Left colon (tissue), 2 donors: ENCODE measurements around the gene LRFN3. TPM values are rescaled to one million over a fixed set of nuclear protein-coding genes. Genes with fewer than 3 reads are reported as not detected.
"Not testable (repeated sequence)": the region's sequence is repeated elsewhere in the genome, so short reads cannot be mapped to it uniquely, and the experiment has no call there.

Experiments used
- ATAC-seq: fragments of 200-7000 bp; cut with Tn5 transposase; one replicate; pipeline ENCODE4 v1.9.1; 2020; ENCODE audit warnings: mild to moderate bottlenecking, moderate library complexity
- DNase-seq, 2 donors: peaks; one replicate each; pipeline ENCODE4 v3.0.0-alpha.2; 2020
- intact Hi-C, 2 donors: fragments of 100-400 bp; cut with DNase I in 1 of 2; cut with micrococcal nuclease in 1 of 2; formaldehyde crosslinking; loops; one replicate each; pipeline versions ENCODE4 v1.11.2 to v1.14.0; 2022; cut with DNase I, micrococcal nuclease
- total RNA-seq, 2 donors: library from RNA; stranded (reverse); fragmentation: NEBNext Ultra II Directional; extraction: Animal tissue kit (Norgen Biotek cat#: 25700); gene quantifications; one replicate each; pipeline ENCODE4 v1.2.1, GENCODE V29; 2021
- donor health status: DM: no; HTN: no; CAD: no.
- donor health status: DM: yes; HTN: yes; CAD: no.

The LRFN3 gene
- total RNA-seq, 2 donors from 2014 or later = 12.5 to 14.7 TPM

GRCh38 chr19:35903550-35904179, 32.5 kb upstream of the LRFN3 start:
- ATAC-seq (peak; percentile 12), DNase-seq (peak; percentile 81 to 85)
- intact Hi-C loops = no loop called here

- intact Hi-C loops = no loop called here
- DNase-seq (no peak), ATAC-seq (no peak)
These were observed 31.7 kb upstream of the LRFN3 start for GRCh38 chr19:35904311-35905068.

- DNase-seq (no peak), ATAC-seq (no peak)
- intact Hi-C loops = no loop called here
These were observed 30.9 kb upstream of the LRFN3 start for GRCh38 chr19:35905178-35905727.

GRCh38 chr19:35907377-35907745, 28.8 kb upstream of the LRFN3 start:
- intact Hi-C loops = no loop called here
- ATAC-seq (no peak), DNase-seq (no peak)

GRCh38 chr19:35908010-35908441, 28.1 kb upstream of the LRFN3 start, which contains the start of gene TYROBP:
Gene TYROBP, minus strand, starts transcription at chr19:35908295. Its CDS starts 67 bp downstream, at chr19:35908228.
- intact Hi-C loops = no loop called here
- DNase-seq (peak; percentile 40 to 42), ATAC-seq (no peak)

GRCh38 chr19:35908973-35909683, 27.0 kb upstream of the LRFN3 start:
- ATAC-seq = peak; percentile 48
- DNase-seq = peak; percentile 70 to 73
- intact Hi-C loops = no loop called here

GRCh38 chr19:35909684-35910035, 26.5 kb upstream of the LRFN3 start:
- DNase-seq (no peak), ATAC-seq (no peak)
- intact Hi-C loops = no loop called here

- ATAC-seq, DNase-seq, intact Hi-C loops: not testable (repeated sequence)
These were observed 25.8 kb upstream of the LRFN3 start for GRCh38 chr19:35910355-35910754.

- DNase-seq = no peak
- ATAC-seq = no peak
- intact Hi-C loops = no loop called here
These were observed 25.0 kb upstream of the LRFN3 start for GRCh38 chr19:35911173-35911572.

GRCh38 chr19:35911790-35912189, 24.4 kb upstream of the LRFN3 start:
- ATAC-seq (no peak), DNase-seq (no peak)
- intact Hi-C loops = no loop called here

- intact Hi-C loops = no loop called here
- DNase-seq (no peak), ATAC-seq (no peak)
These were observed 22.6 kb upstream of the LRFN3 start for GRCh38 chr19:35913589-35913988.

- intact Hi-C loops = no loop called here
- ATAC-seq = no peak
These were observed 20.7 kb upstream of the LRFN3 start for GRCh38 chr19:35915443-35915842.

GRCh38 chr19:35919306-35919705, 16.9 kb upstream of the LRFN3 start:
- ATAC-seq (no peak), DNase-seq (no peak)
- intact Hi-C loops = no loop called here

More at GRCh38 chr19:35915443-35915842, 20.7 kb upstream of the LRFN3 start:
- DNase-seq = no peak

- DNase-seq = no peak
- intact Hi-C loops = no loop called here
- no peak for ATAC-seq
These were observed 15.2 kb upstream of the LRFN3 start for GRCh38 chr19:35921012-35921411.

- no peak for DNase-seq
- intact Hi-C loops = no loop called here
- no peak for ATAC-seq
These were observed 10.7 kb upstream of the LRFN3 start for GRCh38 chr19:35925501-35925900.

GRCh38 chr19:35928507-35928906, 7.7 kb upstream of the LRFN3 start:
- intact Hi-C loops = no loop called here
- no peak for DNase-seq

GRCh38 chr19:35929876-35930275, 6.3 kb upstream of the LRFN3 start:
- intact Hi-C loops = loop anchor here in 1 of 2 donors (2.0 to 5.0 kb wide), 2 partner anchors 31 to 48 kb away; no protein-coding TSS in a partner anchor
- no peak for ATAC-seq
- no peak for DNase-seq

More at GRCh38 chr19:35928507-35928906, 7.7 kb upstream of the LRFN3 start:
- ATAC-seq = no peak

- intact Hi-C loops = loop anchor here in 1 of 2 donors (2.0 to 5.0 kb wide), 2 partner anchors 33 to 49 kb away; no protein-coding TSS in a partner anchor
- ATAC-seq (peak; percentile 98), DNase-seq (peak; percentile 99 to 100)
These were observed 4.9 kb upstream of the LRFN3 start for GRCh38 chr19:35931161-35931873.

GRCh38 chr19:35931874-35932202, 4.3 kb upstream of the LRFN3 start:
- intact Hi-C loops = loop anchor here in 1 of 2 donors (2.0 to 5.0 kb wide), 2 partner anchors 33 to 50 kb away; no protein-coding TSS in a partner anchor
- no peak for DNase-seq
- ATAC-seq = no peak
